CD4-positive, CD25-positive, alpha-beta regulatory T cell (primary cell): ENCODE results near the gene CD46. TPM values are rescaled to one million over a fixed set of nuclear protein-coding genes. Genes with fewer than 3 reads are reported as not detected.

Experiments
- ATAC-seq, 2 donors: fragments of 150-1000 bp; cut with Tn5 transposase; one replicate each; pipeline ENCODE4 v1.10.0; 2021; ENCODE audit warnings: low read depth in 2 of 2, moderate number of reproducible peaks in 2 of 2, moderate library complexity in 1 of 2
- DNase-seq, 3 donors: peaks; one replicate each; pipeline versions ENCODE4 v3.0.0 to v3.0.0-alpha.2; 2012 to 2022; ENCODE audit warnings: mixed read lengths in 1 of 3
- H3K27ac ChIP-seq: one replicate; pipeline ENCODE4 v1.7.0; 2013; ENCODE audit warnings: mild to moderate bottlenecking, low read length; ENCODE audit not compliant: insufficient read depth, poor library complexity, severe bottlenecking
- H3K27me3 ChIP-seq: one replicate; pipeline ENCODE4 v1.7.0; 2013; ENCODE audit warnings: low read length; ENCODE audit not compliant: control insufficient read depth, insufficient read depth
- H3K36me3 ChIP-seq: one replicate; pipeline ENCODE4 v1.7.0; 2013; ENCODE audit warnings: mild to moderate bottlenecking, low read length, moderate library complexity; ENCODE audit not compliant: control insufficient read depth, insufficient read depth
- H3K4me1 ChIP-seq: 2 replicates; pipeline ENCODE4 v1.7.0; 2013; ENCODE audit warnings: mild to moderate bottlenecking, low read length; ENCODE audit not compliant: insufficient read depth, control insufficient read depth, poor library complexity, severe bottlenecking
- H3K4me3 ChIP-seq: one replicate; pipeline ENCODE4 v1.7.0; 2013; ENCODE audit warnings: low read depth, mild to moderate bottlenecking, low read length, moderate library complexity
- H3K9me3 ChIP-seq, 2 experiments: 1 replicate in 1 of 2; 2 replicates in 1 of 2; pipeline ENCODE4 v1.7.0; 2013; ENCODE audit warnings: low read length in 2 of 2, mild to moderate bottlenecking in 1 of 2, moderate library complexity in 1 of 2; ENCODE audit not compliant: control insufficient read depth in 2 of 2
- H3K27ac Mint-ChIP-seq, 3 donors: one replicate each; pipeline ENCODE4 v1.8.0; 2020 to 2022; ENCODE audit warnings: mild to moderate bottlenecking in 3 of 3, mixed read lengths in 3 of 3, moderate library complexity in 2 of 3
- H3K27me3 Mint-ChIP-seq: one replicate; pipeline ENCODE4 v1.8.0; 2022; ENCODE audit warnings: mild to moderate bottlenecking, mixed read lengths
- H3K36me3 Mint-ChIP-seq: one replicate; pipeline ENCODE4 v1.8.0; 2020; ENCODE audit warnings: mixed read lengths
- H3K4me1 Mint-ChIP-seq, 4 donors: one replicate each; pipeline ENCODE4 v1.8.0; 2020 to 2022; ENCODE audit warnings: mixed read lengths in 4 of 4, mild to moderate bottlenecking in 1 of 4
- H3K4me3 Mint-ChIP-seq, 4 donors: one replicate each; pipeline ENCODE4 v1.8.0; 2020 to 2022; ENCODE audit warnings: mild to moderate bottlenecking in 4 of 4, mixed read lengths in 4 of 4, moderate library complexity in 3 of 4
- H3K9me3 Mint-ChIP-seq, 7 donors: one replicate each; pipeline ENCODE4 v1.8.0; 2020 to 2022; ENCODE audit warnings: mixed read lengths in 7 of 7, mild to moderate bottlenecking in 3 of 7, moderate library complexity in 2 of 7
- polyA plus RNA-seq, 4 donors: library from polyadenylated mRNA; unstranded; fragments of 300-500 nt; fragmentation: Illumina TruSeq; gene quantifications; one replicate each; pipeline ENCODE4 v1.2.3, GENCODE V29; 2021
- total RNA-seq: library from RNA; stranded (reverse); gene quantifications from one replicate; pipeline ENCODE4 v1.2.3, GENCODE V29; 2022

CD46 gene
- total and polyA plus RNA-seq, 5 donors from 2014 or later: 117 to 159 (median 141) TPM

- Histone ChIP-seq H3K4me1 (peaks cover 58% of the 10 kb centered on the region), H3K9me3 (no peaks in the 10 kb centered on the region), H3K27ac (no peak overlapping the region), H3K36me3 (no peaks in the 10 kb centered on the region), H3K4me3 (no peak overlapping the region), H3K27me3 (no peaks in the 10 kb centered on the region)
- peak overlapping the region in 3 of 4 donors; percentile 1 to 49 (median 28) for H3K4me3 Mint-ChIP-seq
- H3K36me3 Mint-ChIP-seq: peaks cover 6% of the 10 kb centered on the region
- H3K4me1 Mint-ChIP-seq: peaks cover 29 to 93% (median 75%) of the 10 kb centered on the region in 4 donors
- DNase-seq: no peak
- peaks cover 7% of the 10 kb centered on the region for H3K27me3 Mint-ChIP-seq
- no peak for ATAC-seq
- peak overlapping the region; percentile 74 to 98 (median 90) for H3K27ac Mint-ChIP-seq
- peaks cover 0 to 3% (median 0%) of the 10 kb centered on the region in 7 donors for H3K9me3 Mint-ChIP-seq
These were observed 76.2 kb downstream of the CD46 start for GRCh38 chr1:207828046-207828445.

- no peaks in the 10 kb centered on the region for H3K9me3 ChIP-seq
- peaks cover 6% of the 10 kb centered on the region for H3K27me3 Mint-ChIP-seq
- peaks cover 29 to 95% (median 79%) of the 10 kb centered on the region in 4 donors for H3K4me1 Mint-ChIP-seq
- ATAC-seq: peak; percentile 10 to 18
- no peak overlapping the region for H3K4me3 ChIP-seq
- peak; percentile 45 to 72 (median 54) for DNase-seq
- peaks cover 59% of the 10 kb centered on the region for H3K4me1 ChIP-seq
- no peak overlapping the region for H3K27ac ChIP-seq
- H3K9me3 Mint-ChIP-seq: peaks cover 0 to 3% (median 0%) of the 10 kb centered on the region in 7 donors
- H3K27me3 ChIP-seq: no peaks in the 10 kb centered on the region
- no peaks in the 10 kb centered on the region for H3K36me3 ChIP-seq
- peak overlapping the region; percentile 74 to 98 (median 90) for H3K27ac Mint-ChIP-seq
- peaks cover 5% of the 10 kb centered on the region for H3K36me3 Mint-ChIP-seq
- H3K4me3 Mint-ChIP-seq: peak overlapping the region in 2 of 4 donors; percentile 28 to 49
These were observed 76.8 kb downstream of the CD46 start for GRCh38 chr1:207828485-207829158.

- no peaks in the 10 kb centered on the region for H3K36me3 ChIP-seq
- Mint-ChIP-seq H3K27me3 (no peaks in the 10 kb centered on the region), H3K36me3 (no peaks in the 10 kb centered on the region), H3K4me1 (peaks cover 34 to 95% (median 77%) of the 10 kb centered on the region in 4 donors), H3K27ac (peak overlapping the region in 2 of 3 donors; percentile 97 to 98), H3K9me3 (no peaks in the 10 kb centered on the region), H3K4me3 (no peak overlapping the region)
- H3K27ac ChIP-seq: peak overlapping the region; percentile 16
- DNase-seq (no peak), ATAC-seq (no peak)
- H3K9me3 ChIP-seq: no peaks in the 10 kb centered on the region
- no peak overlapping the region for H3K4me3 ChIP-seq
- peaks cover 61% of the 10 kb centered on the region for H3K4me1 ChIP-seq
- H3K27me3 ChIP-seq: no peaks in the 10 kb centered on the region
These were observed 77.7 kb downstream of the CD46 start for GRCh38 chr1:207829576-207829975.

- Mint-ChIP-seq H3K4me3 (peak overlapping the region in 1 of 4 donors; percentile 12), H3K27me3 (no peaks in the 10 kb centered on the region), H3K9me3 (no peaks in the 10 kb centered on the region), H3K36me3 (peaks cover 4% of the 10 kb centered on the region), H3K27ac (peak overlapping the region; percentile 87 to 98 (median 92)), H3K4me1 (peaks cover 35 to 95% (median 79%) of the 10 kb centered on the region in 4 donors)
- no peaks in the 10 kb centered on the region for H3K9me3 ChIP-seq
- H3K27ac ChIP-seq: peak overlapping the region; percentile 60
- H3K27me3 ChIP-seq: no peaks in the 10 kb centered on the region
- peaks cover 8% of the 10 kb centered on the region for H3K36me3 ChIP-seq
- DNase-seq (no peak), ATAC-seq (no peak)
- H3K4me1 ChIP-seq: peaks cover 53% of the 10 kb centered on the region
- H3K4me3 ChIP-seq: no peak overlapping the region
These were observed 78.9 kb downstream of the CD46 start for GRCh38 chr1:207830788-207831187.

GRCh38 chr1:207831517-207832327, 79.9 kb downstream of the CD46 start:
- peaks cover 47% of the 10 kb centered on the region for H3K4me1 ChIP-seq
- H3K36me3 Mint-ChIP-seq: peaks cover 4% of the 10 kb centered on the region

GRCh38 chr1:207832796-207833195, 80.9 kb downstream of the CD46 start:
- H3K27me3 ChIP-seq: no peaks in the 10 kb centered on the region
- peak overlapping the region; percentile 60 for H3K27ac ChIP-seq
- no peaks in the 10 kb centered on the region for H3K9me3 ChIP-seq
- H3K27ac Mint-ChIP-seq: peak overlapping the region; percentile 83 to 98 (median 92)
- H3K4me3 Mint-ChIP-seq: peak overlapping the region in 1 of 4 donors; percentile 70
- H3K36me3 Mint-ChIP-seq: peaks cover 7% of the 10 kb centered on the region
- H3K4me3 ChIP-seq: no peak overlapping the region
- H3K36me3 ChIP-seq: peaks cover 13% of the 10 kb centered on the region
- no peaks in the 10 kb centered on the region for H3K9me3 Mint-ChIP-seq
- peaks cover 28 to 94% (median 78%) of the 10 kb centered on the region in 4 donors for H3K4me1 Mint-ChIP-seq
- ATAC-seq (no peak), DNase-seq (no peak)
- peaks cover 43% of the 10 kb centered on the region for H3K4me1 ChIP-seq
- H3K27me3 Mint-ChIP-seq: no peaks in the 10 kb centered on the region

More at GRCh38 chr1:207831517-207832327, 79.9 kb downstream of the CD46 start:
- Mint-ChIP-seq H3K27ac (peak overlapping the region; percentile 92 to 98 (median 95)), H3K4me1 (peaks cover 29 to 95% (median 76%) of the 10 kb centered on the region in 4 donors), H3K27me3 (no peaks in the 10 kb centered on the region), H3K9me3 (no peaks in the 10 kb centered on the region), H3K4me3 (peak overlapping the region in 3 of 4 donors; percentile 36 to 70 (median 64))
- H3K9me3 ChIP-seq: no peaks in the 10 kb centered on the region
- peak overlapping the region; percentile 60 for H3K27ac ChIP-seq
- peaks cover 11% of the 10 kb centered on the region for H3K36me3 ChIP-seq
- no peaks in the 10 kb centered on the region for H3K27me3 ChIP-seq
- DNase-seq: peak in 2 of 3 donors; percentile 28 to 78
- peak; percentile 55 to 69 for ATAC-seq
- H3K4me3 ChIP-seq: peak overlapping the region; percentile 45

GRCh38 chr1:207833381-207833780, 81.5 kb downstream of the CD46 start:
- H3K27ac ChIP-seq: peak overlapping the region; percentile 39
- H3K27me3 ChIP-seq: no peaks in the 10 kb centered on the region
- H3K4me3 Mint-ChIP-seq: peak overlapping the region in 1 of 4 donors; percentile 6
- peak overlapping the region; percentile 82 to 98 (median 84) for H3K27ac Mint-ChIP-seq
- peaks cover 7% of the 10 kb centered on the region for H3K36me3 Mint-ChIP-seq
- H3K4me1 Mint-ChIP-seq: peaks cover 22 to 94% (median 75%) of the 10 kb centered on the region in 4 donors
- peaks cover 43% of the 10 kb centered on the region for H3K4me1 ChIP-seq
- H3K27me3 Mint-ChIP-seq: no peaks in the 10 kb centered on the region
- DNase-seq (no peak), ATAC-seq (no peak)
- H3K4me3 ChIP-seq: no peak overlapping the region
- peaks cover 16% of the 10 kb centered on the region for H3K36me3 ChIP-seq
- H3K9me3 Mint-ChIP-seq: no peaks in the 10 kb centered on the region
- H3K9me3 ChIP-seq: no peaks in the 10 kb centered on the region
